A549 (cell line): Measurements from ENCODE around the gene CENPK.

Experiments used
- CEBPB ChIP-seq, 2 experiments: fragments of >200 bp in 1 of 2; sonication (Bioruptor Twin) in 1 of 2; formaldehyde crosslinking in 1 of 2; IDR thresholded peaks; 2 replicates each; pipeline ENCODE4 v1.6.1; 2012 to 2016
- MAFK ChIP-seq: fragments of 450-650 bp; IDR thresholded peaks from 2 replicates; pipeline ENCODE4 v1.6.1; 2014; ENCODE audit not compliant: partially characterized antibody
- MAZ ChIP-seq: fragments of 150-350 bp; IDR thresholded peaks from 2 replicates; pipeline ENCODE4 v1.6.1; 2014; ENCODE audit warnings: antibody characterized with exemption, low read depth, low read length, borderline replicate concordance
- POLR2A ChIP-seq: IDR thresholded peaks from 2 replicates; pipeline ENCODE4 v1.6.1; 2012; ENCODE audit warnings: mild to moderate bottlenecking, low read length
- POLR2AphosphoS2 ChIP-seq: conservative IDR thresholded peaks from 2 replicates; pipeline ENCODE4 v1.6.1; 2012; ENCODE audit warnings: low read length, improper control_type of control experiment, inconsistent platforms
- RAD21 ChIP-seq, 2 experiments: fragments of >200 bp in 1 of 2; sonication (Bioruptor Twin) in 1 of 2; formaldehyde crosslinking in 1 of 2; IDR thresholded peaks in 1 of 2; conservative IDR thresholded peaks in 1 of 2; 2 replicates in 1 of 2; 3 replicates in 1 of 2; pipeline ENCODE4 v1.6.1; 2012 to 2018; ENCODE audit warnings: inconsistent platforms in 1 of 2
- TF ChIP-seq, protein P1 (sequence below): fragments of 200-600 bp; sonication (generic); IDR thresholded peaks from 2 replicates; pipeline ENCODE4 v1.6.1; 2016; ENCODE audit warnings: antibody characterized with exemption, mild to moderate bottlenecking, moderate library complexity
- TF ChIP-seq, protein P2 (sequence below): fragments of 150-350 bp; IDR thresholded peaks from 2 replicates; pipeline ENCODE4 v1.6.1; 2014; ENCODE audit warnings: low read depth, mild to moderate bottlenecking, low read length
- TF ChIP-seq, protein P3 (sequence below): fragments of >200 bp; sonication (Bioruptor Twin); formaldehyde crosslinking; IDR thresholded peaks from 3 replicates; pipeline ENCODE4 v1.5.1; 2016

GRCh38 chr5:65548281-65548680 lies 14.7 kb downstream of the CENPK start:
- TF ChIP-seq, protein P1, sequence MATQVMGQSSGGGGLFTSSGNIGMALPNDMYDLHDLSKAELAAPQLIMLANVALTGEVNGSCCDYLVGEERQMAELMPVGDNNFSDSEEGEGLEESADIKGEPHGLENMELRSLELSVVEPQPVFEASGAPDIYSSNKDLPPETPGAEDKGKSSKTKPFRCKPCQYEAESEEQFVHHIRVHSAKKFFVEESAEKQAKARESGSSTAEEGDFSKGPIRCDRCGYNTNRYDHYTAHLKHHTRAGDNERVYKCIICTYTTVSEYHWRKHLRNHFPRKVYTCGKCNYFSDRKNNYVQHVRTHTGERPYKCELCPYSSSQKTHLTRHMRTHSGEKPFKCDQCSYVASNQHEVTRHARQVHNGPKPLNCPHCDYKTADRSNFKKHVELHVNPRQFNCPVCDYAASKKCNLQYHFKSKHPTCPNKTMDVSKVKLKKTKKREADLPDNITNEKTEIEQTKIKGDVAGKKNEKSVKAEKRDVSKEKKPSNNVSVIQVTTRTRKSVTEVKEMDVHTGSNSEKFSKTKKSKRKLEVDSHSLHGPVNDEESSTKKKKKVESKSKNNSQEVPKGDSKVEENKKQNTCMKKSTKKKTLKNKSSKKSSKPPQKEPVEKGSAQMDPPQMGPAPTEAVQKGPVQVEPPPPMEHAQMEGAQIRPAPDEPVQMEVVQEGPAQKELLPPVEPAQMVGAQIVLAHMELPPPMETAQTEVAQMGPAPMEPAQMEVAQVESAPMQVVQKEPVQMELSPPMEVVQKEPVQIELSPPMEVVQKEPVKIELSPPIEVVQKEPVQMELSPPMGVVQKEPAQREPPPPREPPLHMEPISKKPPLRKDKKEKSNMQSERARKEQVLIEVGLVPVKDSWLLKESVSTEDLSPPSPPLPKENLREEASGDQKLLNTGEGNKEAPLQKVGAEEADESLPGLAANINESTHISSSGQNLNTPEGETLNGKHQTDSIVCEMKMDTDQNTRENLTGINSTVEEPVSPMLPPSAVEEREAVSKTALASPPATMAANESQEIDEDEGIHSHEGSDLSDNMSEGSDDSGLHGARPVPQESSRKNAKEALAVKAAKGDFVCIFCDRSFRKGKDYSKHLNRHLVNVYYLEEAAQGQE = no peak
- TF ChIP-seq POLR2A = no peak
- TF ChIP-seq, protein P2, sequence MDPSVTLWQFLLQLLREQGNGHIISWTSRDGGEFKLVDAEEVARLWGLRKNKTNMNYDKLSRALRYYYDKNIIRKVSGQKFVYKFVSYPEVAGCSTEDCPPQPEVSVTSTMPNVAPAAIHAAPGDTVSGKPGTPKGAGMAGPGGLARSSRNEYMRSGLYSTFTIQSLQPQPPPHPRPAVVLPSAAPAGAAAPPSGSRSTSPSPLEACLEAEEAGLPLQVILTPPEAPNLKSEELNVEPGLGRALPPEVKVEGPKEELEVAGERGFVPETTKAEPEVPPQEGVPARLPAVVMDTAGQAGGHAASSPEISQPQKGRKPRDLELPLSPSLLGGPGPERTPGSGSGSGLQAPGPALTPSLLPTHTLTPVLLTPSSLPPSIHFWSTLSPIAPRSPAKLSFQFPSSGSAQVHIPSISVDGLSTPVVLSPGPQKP = no peak
- TF ChIP-seq, protein P3, sequence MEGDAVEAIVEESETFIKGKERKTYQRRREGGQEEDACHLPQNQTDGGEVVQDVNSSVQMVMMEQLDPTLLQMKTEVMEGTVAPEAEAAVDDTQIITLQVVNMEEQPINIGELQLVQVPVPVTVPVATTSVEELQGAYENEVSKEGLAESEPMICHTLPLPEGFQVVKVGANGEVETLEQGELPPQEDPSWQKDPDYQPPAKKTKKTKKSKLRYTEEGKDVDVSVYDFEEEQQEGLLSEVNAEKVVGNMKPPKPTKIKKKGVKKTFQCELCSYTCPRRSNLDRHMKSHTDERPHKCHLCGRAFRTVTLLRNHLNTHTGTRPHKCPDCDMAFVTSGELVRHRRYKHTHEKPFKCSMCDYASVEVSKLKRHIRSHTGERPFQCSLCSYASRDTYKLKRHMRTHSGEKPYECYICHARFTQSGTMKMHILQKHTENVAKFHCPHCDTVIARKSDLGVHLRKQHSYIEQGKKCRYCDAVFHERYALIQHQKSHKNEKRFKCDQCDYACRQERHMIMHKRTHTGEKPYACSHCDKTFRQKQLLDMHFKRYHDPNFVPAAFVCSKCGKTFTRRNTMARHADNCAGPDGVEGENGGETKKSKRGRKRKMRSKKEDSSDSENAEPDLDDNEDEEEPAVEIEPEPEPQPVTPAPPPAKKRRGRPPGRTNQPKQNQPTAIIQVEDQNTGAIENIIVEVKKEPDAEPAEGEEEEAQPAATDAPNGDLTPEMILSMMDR = no peak
- no peak for TF ChIP-seq MAZ
- no peak for TF ChIP-seq POLR2AphosphoS2
- TF ChIP-seq MAFK = no peak
- TF ChIP-seq CEBPB (IDR thresholded peaks at IDR 0.05) = no peak
- no peak for TF ChIP-seq RAD21 (conservative IDR thresholded peaks at IDR 0.05 in 1 of 2, IDR thresholded peaks at IDR 0.05 in 1 of 2)
